ENCODE results near the gene SF3A2. TPM values are rescaled to one million over a fixed set of nuclear protein-coding genes. Genes with fewer than 3 reads are reported as not detected.

Gene SF3A2
- total RNA-seq, 1 experiment from 2014 or later: 184 TPM

GRCh38 chr19:2274931-2275535 lies 38.4 kb downstream of the SF3A2 start:
- H3K27me3 Mint-ChIP-seq (ENCODE audit: low read depth): no peaks in the 10 kb centered on the region; the same call in 1 of the 2 replicates
- ChIA-PET CTCF (interaction anchor here (0.6 to 4.4 kb wide), 27 partner anchors 13 to 524 kb away, joined by 3 to 42 read pairs (median 4); partner anchors contain the start of genes AP3D1, LSM7 and PLEKHJ1), POLR2A (interaction anchor here (0.9 to 1.4 kb wide), 3 partner anchors 16 to 39 kb away, joined by 3 read pairs; partner anchors contain the start of gene PLEKHJ1)
- no peak overlapping the region for H3K4me3 Mint-ChIP-seq
- ATAC-seq (peak; percentile 52), DNase-seq (ENCODE audit: low spot score) (peak; percentile 84)
- TF ChIP-seq MAX (CRISPR knock-in tag; IDR thresholded peaks at IDR 0.05): 0 out of 2 replicates have a peak, but pooled peaks have one; percentile 34
- TF ChIP-seq CTCF (IDR thresholded peaks at IDR 0.05): peak; percentile 60; the same call in 1 of the 2 replicates
- no peak for TF ChIP-seq FOXJ3 (CRISPR knock-in tag; IDR thresholded peaks at IDR 0.05; ENCODE audit: borderline replicate concordance)
- no peak for TF ChIP-seq ZNF416 (CRISPR knock-in tag; IDR thresholded peaks at IDR 0.05)
- no peak for TF ChIP-seq KAT7 (CRISPR knock-in tag; IDR thresholded peaks at IDR 0.05; ENCODE audit: borderline replicate concordance)
- no peak for TF ChIP-seq TCF7 (CRISPR knock-in tag; IDR thresholded peaks at IDR 0.05; ENCODE audit: low read depth)
- no peak overlapping the region for H3K27ac Mint-ChIP-seq
- H3K36me3 Mint-ChIP-seq: peaks cover 6% of the 10 kb centered on the region
- peaks cover 22% of the 10 kb centered on the region for H3K4me1 Mint-ChIP-seq
- no peaks in the 10 kb centered on the region for H3K9me3 Mint-ChIP-seq

GRCh38 chr19:2275588-2276428 lies 39.2 kb downstream of the SF3A2 start:
- Mint-ChIP-seq H3K27ac (no peak overlapping the region), H3K27me3 (ENCODE audit: low read depth) (no peaks in the 10 kb centered on the region; the same call in 1 of the 2 replicates), H3K4me1 (peaks cover 22% of the 10 kb centered on the region), H3K36me3 (peaks cover 6% of the 10 kb centered on the region), H3K4me3 (no peak overlapping the region), H3K9me3 (no peaks in the 10 kb centered on the region)
- CTCF ChIA-PET: interaction anchor here (0.7 to 4.4 kb wide), 19 partner anchors 12 to 336 kb away, joined by 3 to 42 read pairs (median 8); partner anchors contain the start of genes AP3D1, LSM7 and PLEKHJ1
- DNase-seq (ENCODE audit: low spot score) (no peak), ATAC-seq (peak; percentile 4; the same call in 1 of the 2 replicates)
- TF ChIP-seq HMGA2 (CRISPR knock-in tag; IDR thresholded peaks at IDR 0.05) (no peak), TEAD1 (CRISPR knock-in tag; IDR thresholded peaks at IDR 0.05) (no peak), ZNF423 (CRISPR knock-in tag; IDR thresholded peaks at IDR 0.05) (no peak), STAT6 (CRISPR knock-in tag; conservative IDR thresholded peaks at IDR 0.05; ENCODE audit: low read depth) (no peak), MYBL2 (CRISPR knock-in tag; IDR thresholded peaks at IDR 0.05) (no peak), E2F5 (CRISPR knock-in tag; IDR thresholded peaks at IDR 0.05) (no peak), ZNF232 (CRISPR knock-in tag; IDR thresholded peaks at IDR 0.05) (no peak)
- POLR2A ChIA-PET: interaction anchor here (1.0 to 1.4 kb wide), 2 partner anchors 15 to 40 kb away, joined by 3 read pairs; partner anchors contain the start of gene PLEKHJ1
